GM18505 (cell line): ENCODE results near the gene TTBK2.

ENCODE experiments used
- ATAC-seq: cut with Tn5 transposase; IDR thresholded peaks from one replicate; pipeline ENCODE4 v1.9.1; 2021; ENCODE audit not compliant: unreplicated experiment
- POLR2A ChIP-seq: IDR thresholded peaks from 4 replicates; pipeline ENCODE4 v1.6.1; 2011; ENCODE audit warnings: borderline replicate concordance; ENCODE audit not compliant: insufficient read depth, insufficient read length; ENCODE audit errors: extremely low read depth

Gene TTBK2

GRCh38 chr15:42729409-42729808 is 191.2 kb downstream of the TTBK2 start:
- TF ChIP-seq POLR2A, result no peak
- no peak for ATAC-seq

- TF ChIP-seq POLR2A, result no peak
- ATAC-seq, result no peak
Observed at GRCh38 chr15:42728972-42729371, 191.6 kb downstream of the TTBK2 start.

GRCh38 chr15:42728560-42728959 is 192.0 kb downstream of the TTBK2 start:
- ATAC-seq, result no peak
- TF ChIP-seq POLR2A, result no peak

- no peak for TF ChIP-seq POLR2A
Observed at GRCh38 chr15:42727750-42728381, 192.7 kb downstream of the TTBK2 start.

GRCh38 chr15:42726114-42726513 is 194.5 kb downstream of the TTBK2 start:
- no peak for TF ChIP-seq POLR2A

More at GRCh38 chr15:42727750-42728381, 192.7 kb downstream of the TTBK2 start:
- no peak for ATAC-seq

GRCh38 chr15:42725331-42725903 is 195.2 kb downstream of the TTBK2 start:
- ATAC-seq, result no peak

More at GRCh38 chr15:42726114-42726513, 194.5 kb downstream of the TTBK2 start:
- no peak for ATAC-seq

GRCh38 chr15:42724276-42724675 is 196.3 kb downstream of the TTBK2 start:
- no peak for TF ChIP-seq POLR2A
- no peak for ATAC-seq

More at GRCh38 chr15:42725331-42725903, 195.2 kb downstream of the TTBK2 start:
- TF ChIP-seq POLR2A, result no peak

- TF ChIP-seq POLR2A, result no peak
- ATAC-seq, result no peak
Observed at GRCh38 chr15:42723068-42723467, 197.5 kb downstream of the TTBK2 start.

GRCh38 chr15:42721916-42722315 is 198.7 kb downstream of the TTBK2 start:
- TF ChIP-seq POLR2A, result no peak
- ATAC-seq, result no peak

- TF ChIP-seq POLR2A, result no peak
- ATAC-seq, result no peak
Observed at GRCh38 chr15:42721016-42721415, 199.6 kb downstream of the TTBK2 start.

GRCh38 chr15:42720071-42720470 is 200.5 kb downstream of the TTBK2 start:
- ATAC-seq, result no peak
- no peak for TF ChIP-seq POLR2A

- TF ChIP-seq POLR2A, result no peak
- no peak for ATAC-seq
Observed at GRCh38 chr15:42719043-42719442, 201.5 kb downstream of the TTBK2 start.

GRCh38 chr15:42716626-42717025 is 204.0 kb downstream of the TTBK2 start:
- ATAC-seq, result no peak
- TF ChIP-seq POLR2A, result no peak

- no peak for ATAC-seq
- TF ChIP-seq POLR2A, result no peak
Observed at GRCh38 chr15:42716125-42716524, 204.5 kb downstream of the TTBK2 start.

GRCh38 chr15:42712584-42712983 is 208.0 kb downstream of the TTBK2 start:
- ATAC-seq, result no peak
- TF ChIP-seq POLR2A, result no peak

GRCh38 chr15:42711746-42712145 is 208.8 kb downstream of the TTBK2 start:
- no peak for ATAC-seq
- TF ChIP-seq POLR2A, result no peak

GRCh38 chr15:42710662-42711061 is 209.9 kb downstream of the TTBK2 start:
- ATAC-seq, result no peak
- no peak for TF ChIP-seq POLR2A
